ENCODE results near the gene KIF16B. TPM values are rescaled to one million over a fixed set of nuclear protein-coding genes. Genes with fewer than 3 reads are reported as not detected.

The KIF16B gene
- total RNA-seq, 6 experiments from 2014 or later = 0.31 to 3.4 (median 3.2) TPM

DNA sequence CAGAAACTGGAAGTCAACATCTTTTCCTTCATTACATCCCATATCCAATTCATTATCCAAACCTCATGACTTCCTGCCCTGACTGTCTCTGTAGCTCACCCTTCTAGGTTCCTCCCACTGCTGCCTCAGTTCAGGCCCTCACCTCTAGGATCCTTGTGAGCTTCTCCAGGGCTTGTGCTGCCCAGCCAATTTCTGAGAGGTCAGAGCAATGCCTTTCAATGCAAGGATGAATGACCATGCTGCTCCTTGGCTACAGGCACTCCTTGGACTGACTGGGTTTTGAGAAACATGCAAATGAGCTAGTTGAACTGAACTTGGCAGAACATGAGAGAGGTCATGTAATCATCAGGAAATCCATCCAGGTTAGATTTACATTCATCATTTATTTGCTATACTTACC lies 173.4 kb downstream of the KIF16B start:
- Mint-ChIP-seq H3K36me3 (ENCODE audit: low read depth) (no peaks in the 10 kb centered on the region), H3K4me1 (ENCODE audit: low read depth) (no peaks in the 10 kb centered on the region), H3K27ac (no peak overlapping the region), H3K27me3 (ENCODE audit: insufficient read depth) (no peaks in the 10 kb centered on the region), H3K9me3 (peaks cover 45% of the 10 kb centered on the region), H3K4me3 (no peak overlapping the region)
- no peak for DNase-seq
- no peak for TF ChIP-seq CTCF (IDR thresholded peaks at IDR 0.05)

GRCh38 chr20:16397086-16397485 lies 176.2 kb downstream of the KIF16B start:
- Mint-ChIP-seq H3K4me3 (no peak overlapping the region), H3K36me3 (ENCODE audit: low read depth) (no peaks in the 10 kb centered on the region), H3K27ac (no peak overlapping the region), H3K27me3 (ENCODE audit: insufficient read depth) (no peaks in the 10 kb centered on the region), H3K4me1 (ENCODE audit: low read depth) (no peaks in the 10 kb centered on the region), H3K9me3 (peaks cover 36% of the 10 kb centered on the region)
- TF ChIP-seq CTCF (IDR thresholded peaks at IDR 0.05) = no peak
- DNase-seq = no peak

- Mint-ChIP-seq H3K9me3 (peaks cover 43% of the 10 kb centered on the region), H3K4me3 (no peak overlapping the region), H3K27me3 (ENCODE audit: insufficient read depth) (no peaks in the 10 kb centered on the region), H3K36me3 (ENCODE audit: low read depth) (no peaks in the 10 kb centered on the region), H3K4me1 (ENCODE audit: low read depth) (no peaks in the 10 kb centered on the region), H3K27ac (no peak overlapping the region)
- DNase-seq = no peak
- no peak for TF ChIP-seq CTCF (IDR thresholded peaks at IDR 0.05)
These were observed 177.9 kb downstream of the KIF16B start for GRCh38 chr20:16395366-16395765.

- Mint-ChIP-seq H3K4me1 (ENCODE audit: low read depth) (no peaks in the 10 kb centered on the region), H3K36me3 (ENCODE audit: low read depth) (no peaks in the 10 kb centered on the region), H3K27me3 (ENCODE audit: insufficient read depth) (no peaks in the 10 kb centered on the region), H3K27ac (no peak overlapping the region), H3K9me3 (peaks cover 37% of the 10 kb centered on the region), H3K4me3 (no peak overlapping the region)
- no peak for TF ChIP-seq CTCF (IDR thresholded peaks at IDR 0.05)
- no peak for DNase-seq
These were observed 178.5 kb downstream of the KIF16B start for GRCh38 chr20:16394784-16395183.

DNA sequence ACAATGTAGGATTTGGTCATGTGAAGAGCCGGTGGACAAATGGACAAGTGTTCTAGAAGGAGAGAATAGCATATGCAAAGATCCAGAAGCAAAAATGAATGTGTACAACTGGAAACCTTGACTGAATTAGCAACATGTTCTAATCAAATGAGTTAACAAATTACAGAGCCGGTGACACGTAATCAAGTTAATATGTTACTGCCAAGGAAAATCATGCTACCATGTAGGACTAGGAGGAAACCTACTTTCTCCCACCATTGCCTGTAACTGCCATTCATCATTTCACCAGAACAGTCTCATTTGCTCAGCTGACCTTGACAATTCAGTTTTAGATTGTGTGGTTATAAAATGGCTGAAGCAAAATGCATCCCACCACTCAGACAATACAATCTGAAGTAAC lies 179.4 kb downstream of the KIF16B start:
- peaks cover 33% of the 10 kb centered on the region for H3K9me3 Mint-ChIP-seq
- H3K36me3 Mint-ChIP-seq (ENCODE audit: low read depth) = no peaks in the 10 kb centered on the region
- no peaks in the 10 kb centered on the region for H3K4me1 Mint-ChIP-seq (ENCODE audit: low read depth)
- no peak overlapping the region for H3K4me3 Mint-ChIP-seq
- no peak overlapping the region for H3K27ac Mint-ChIP-seq
- no peaks in the 10 kb centered on the region for H3K27me3 Mint-ChIP-seq (ENCODE audit: insufficient read depth)
- DNase-seq = no peak
- no peak for TF ChIP-seq CTCF (IDR thresholded peaks at IDR 0.05)

- Mint-ChIP-seq H3K4me3 (no peak overlapping the region), H3K27me3 (ENCODE audit: insufficient read depth) (no peaks in the 10 kb centered on the region), H3K4me1 (ENCODE audit: low read depth) (no peaks in the 10 kb centered on the region), H3K9me3 (peaks cover 28% of the 10 kb centered on the region), H3K36me3 (ENCODE audit: low read depth) (no peaks in the 10 kb centered on the region), H3K27ac (no peak overlapping the region)
- no peak for TF ChIP-seq CTCF (IDR thresholded peaks at IDR 0.05)
- no peak for DNase-seq
These were observed 180.0 kb downstream of the KIF16B start for GRCh38 chr20:16393297-16393696.
